GM21423 (cell line): ENCODE data around the gene CCBE1.
A peak's percentile ranks its signal among the peaks of the same experiment; 100 is the strongest.

Experiments used
- ATAC-seq: cut with Tn5 transposase; IDR thresholded peaks from one replicate; pipeline ENCODE4 v1.9.1; 2021; ENCODE audit warnings: mild to moderate bottlenecking, moderate library complexity; ENCODE audit not compliant: unreplicated experiment

Gene CCBE1

GRCh38 chr18:59420244-59420643 is 277.0 kb downstream of the CCBE1 start:
- ATAC-seq: no peak

- no peak for ATAC-seq
Observed at GRCh38 chr18:59419386-59419785, 277.8 kb downstream of the CCBE1 start.

- no peak for ATAC-seq
Observed at GRCh38 chr18:59416818-59417217, 280.4 kb downstream of the CCBE1 start.

- ATAC-seq: no peak
Observed at GRCh38 chr18:59414111-59414653, 283.0 kb downstream of the CCBE1 start.

- ATAC-seq: peak; percentile 93
Observed at GRCh38 chr18:59402432-59403090, 294.7 kb downstream of the CCBE1 start.

- ATAC-seq: no peak
Observed at GRCh38 chr18:59400407-59400806, 296.8 kb downstream of the CCBE1 start.

GRCh38 chr18:59395226-59396175 is 301.7 kb downstream of the CCBE1 start:
- no peak for ATAC-seq

- no peak for ATAC-seq
Observed at GRCh38 chr18:59393381-59393780, 303.8 kb downstream of the CCBE1 start.

GRCh38 chr18:59388817-59389216 is 308.4 kb downstream of the CCBE1 start:
- ATAC-seq: no peak

GRCh38 chr18:59387687-59388565 is 309.3 kb downstream of the CCBE1 start:
- ATAC-seq: no peak

- ATAC-seq: no peak
Observed at GRCh38 chr18:59386909-59387686, 310.1 kb downstream of the CCBE1 start.

GRCh38 chr18:59385191-59385590 is 312.0 kb downstream of the CCBE1 start:
- no peak for ATAC-seq

- no peak for ATAC-seq
Observed at GRCh38 chr18:59383851-59384250, 313.4 kb downstream of the CCBE1 start.

GRCh38 chr18:59382383-59382782 is 314.8 kb downstream of the CCBE1 start:
- ATAC-seq: no peak

GRCh38 chr18:59381949-59382348 is 315.3 kb downstream of the CCBE1 start:
- no peak for ATAC-seq
